Measurements from ENCODE around the gene ADAMTSL3. TPM values are rescaled to one million over a fixed set of nuclear protein-coding genes. Genes with fewer than 3 reads are reported as not detected.

The ADAMTSL3 gene
- total RNA-seq, 2 experiments from 2014 or later: not detected

- Histone ChIP-seq H3K27ac (ENCODE audit: low read depth in 1 of 2, low read length in 2 of 2) (no peak overlapping the region), H3K4me1 (ENCODE audit: insufficient read depth, low read length) (no peaks in the 10 kb centered on the region), H3K4me3 (ENCODE audit: low read length) (no peak overlapping the region), H3K9me3 (ENCODE audit: control insufficient read depth in 1 of 2, insufficient read depth in 1 of 2, low read length in 2 of 2) (no peaks in the 10 kb centered on the region), H3K27me3 (ENCODE audit: control insufficient read depth in 1 of 2, insufficient read depth in 2 of 2, low read length in 2 of 2) (peaks cover 0 to 3% of the 10 kb centered on the region in 2 experiments), H3K36me3 (ENCODE audit: insufficient read depth, low read length) (no peaks in the 10 kb centered on the region)
- Mint-ChIP-seq H3K4me3 (no peak overlapping the region), H3K27ac (no peak overlapping the region), H3K9me3 (peaks cover 4% of the 10 kb centered on the region), H3K4me1 (ENCODE audit: low read depth) (no peaks in the 10 kb centered on the region), H3K36me3 (ENCODE audit: low read depth) (no peaks in the 10 kb centered on the region), H3K27me3 (peaks cover 17% of the 10 kb centered on the region)
- CTCF ChIA-PET: no interaction called here
- DNase-seq: no peak
- POLR2A ChIA-PET: no interaction called here
- no peak for TF ChIP-seq CTCF (IDR thresholded peaks at IDR 0.05)
- no peak for ATAC-seq (ENCODE audit: poor library complexity)
- intact Hi-C loops (cut with DNase I, micrococcal nuclease): no loop called here
These were observed 293.2 kb downstream of the ADAMTSL3 start for GRCh38 chr15:83947156-83947555.

GRCh38 chr15:83954506-83954905, 300.6 kb downstream of the ADAMTSL3 start:
- DNase-seq: no peak
- H3K27ac ChIP-seq (ENCODE audit: low read depth in 1 of 2, low read length in 2 of 2): no peak overlapping the region
- TF ChIP-seq CTCF (IDR thresholded peaks at IDR 0.05): no peak
- H3K27me3 ChIP-seq (ENCODE audit: control insufficient read depth in 1 of 2, insufficient read depth in 2 of 2, low read length in 2 of 2): no peaks in the 10 kb centered on the region
- no peaks in the 10 kb centered on the region for H3K4me1 ChIP-seq (ENCODE audit: insufficient read depth, low read length)
- peaks cover 0 to 6% of the 10 kb centered on the region in 2 experiments for H3K9me3 ChIP-seq (ENCODE audit: control insufficient read depth in 1 of 2, insufficient read depth in 1 of 2, low read length in 2 of 2)
- no peak overlapping the region for H3K4me3 ChIP-seq (ENCODE audit: low read length)
- H3K27ac Mint-ChIP-seq: no peak overlapping the region
- POLR2A ChIA-PET: no interaction called here
- H3K36me3 Mint-ChIP-seq (ENCODE audit: low read depth): no peaks in the 10 kb centered on the region
- H3K4me1 Mint-ChIP-seq (ENCODE audit: low read depth): no peaks in the 10 kb centered on the region
- H3K9me3 Mint-ChIP-seq: peaks cover 7% of the 10 kb centered on the region
- CTCF ChIA-PET: no interaction called here
- no peaks in the 10 kb centered on the region for H3K36me3 ChIP-seq (ENCODE audit: insufficient read depth, low read length)
- H3K27me3 Mint-ChIP-seq: peaks cover 23% of the 10 kb centered on the region
- H3K4me3 Mint-ChIP-seq: no peak overlapping the region
- no peak for ATAC-seq (ENCODE audit: poor library complexity)
- intact Hi-C loops (cut with DNase I, micrococcal nuclease): no loop called here

- H3K4me3 ChIP-seq (ENCODE audit: low read length): no peak overlapping the region
- Mint-ChIP-seq H3K4me3 (no peak overlapping the region), H3K9me3 (peaks cover 7% of the 10 kb centered on the region), H3K4me1 (ENCODE audit: low read depth) (no peaks in the 10 kb centered on the region), H3K27ac (no peak overlapping the region), H3K27me3 (peaks cover 23% of the 10 kb centered on the region), H3K36me3 (ENCODE audit: low read depth) (no peaks in the 10 kb centered on the region)
- peak in 2 of 14 experiments; percentile 1 to 13 for DNase-seq
- TF ChIP-seq CTCF (IDR thresholded peaks at IDR 0.05): no peak
- H3K27ac ChIP-seq (ENCODE audit: low read depth in 1 of 2, low read length in 2 of 2): no peak overlapping the region
- no peaks in the 10 kb centered on the region for H3K4me1 ChIP-seq (ENCODE audit: insufficient read depth, low read length)
- ChIA-PET CTCF (no interaction called here), POLR2A (no interaction called here)
- intact Hi-C loops (cut with DNase I, micrococcal nuclease): no loop called here
- peaks cover 0 to 6% of the 10 kb centered on the region in 2 experiments for H3K9me3 ChIP-seq (ENCODE audit: control insufficient read depth in 1 of 2, insufficient read depth in 1 of 2, low read length in 2 of 2)
- no peaks in the 10 kb centered on the region for H3K36me3 ChIP-seq (ENCODE audit: insufficient read depth, low read length)
- no peak for ATAC-seq (ENCODE audit: poor library complexity)
- H3K27me3 ChIP-seq (ENCODE audit: control insufficient read depth in 1 of 2, insufficient read depth in 2 of 2, low read length in 2 of 2): no peaks in the 10 kb centered on the region
These were observed 301.9 kb downstream of the ADAMTSL3 start for GRCh38 chr15:83955806-83956265.
